ENCODE data around the gene IFT57.
"Not testable (repeated sequence)": the region's sequence is repeated elsewhere in the genome, so short reads cannot be mapped to it uniquely, and the experiment has no call there.

IFT57 gene, protein sequence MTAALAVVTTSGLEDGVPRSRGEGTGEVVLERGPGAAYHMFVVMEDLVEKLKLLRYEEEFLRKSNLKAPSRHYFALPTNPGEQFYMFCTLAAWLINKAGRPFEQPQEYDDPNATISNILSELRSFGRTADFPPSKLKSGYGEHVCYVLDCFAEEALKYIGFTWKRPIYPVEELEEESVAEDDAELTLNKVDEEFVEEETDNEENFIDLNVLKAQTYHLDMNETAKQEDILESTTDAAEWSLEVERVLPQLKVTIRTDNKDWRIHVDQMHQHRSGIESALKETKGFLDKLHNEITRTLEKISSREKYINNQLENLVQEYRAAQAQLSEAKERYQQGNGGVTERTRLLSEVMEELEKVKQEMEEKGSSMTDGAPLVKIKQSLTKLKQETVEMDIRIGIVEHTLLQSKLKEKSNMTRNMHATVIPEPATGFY

GRCh38 chr3:108221911-108222852 lies at the start of gene IFT57:
TSS of gene IFT57 (minus strand) at chr3:108222424. CDS start at chr3:108222322, 102 bp downstream.
- Mint-ChIP-seq H3K4me3 (peak within 1 kb of the TSS; percentile 96), H3K4me1 (peaks cover 39% of the 10 kb centered on the region), H3K36me3 (no peaks in the 10 kb centered on the region), H3K27me3 (no peaks in the 10 kb centered on the region), H3K27ac (peak within 1 kb of the TSS; percentile 97), H3K9me3 (no peaks in the 10 kb centered on the region)
- ATAC-seq: peak; percentile 98

DNA sequence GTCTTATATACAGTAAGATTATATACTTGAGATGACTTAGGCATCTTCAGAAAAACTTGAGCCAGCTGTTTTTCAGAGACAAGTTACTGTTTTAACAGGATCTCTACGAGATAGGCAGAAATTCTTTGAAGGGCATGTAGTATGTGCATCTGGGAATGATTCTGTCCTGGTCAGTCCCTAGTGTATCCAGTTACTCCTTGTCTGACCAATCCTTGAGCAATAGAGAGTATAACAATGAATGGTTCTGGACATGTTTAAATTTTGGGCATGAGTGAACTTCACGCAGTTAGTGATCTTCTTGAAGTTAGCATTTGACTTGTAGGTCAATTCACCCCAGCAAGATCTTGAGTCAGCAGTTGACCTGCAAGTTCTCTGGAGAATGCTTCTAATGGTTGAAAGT lies 49.4 kb upstream of the IFT57 start:
- no peak overlapping the region for H3K27ac Mint-ChIP-seq
- no peaks in the 10 kb centered on the region for H3K4me1 Mint-ChIP-seq
- no peak overlapping the region for H3K4me3 Mint-ChIP-seq
- no peak for ATAC-seq
- no peaks in the 10 kb centered on the region for H3K27me3 Mint-ChIP-seq
- H3K36me3 Mint-ChIP-seq: no peaks in the 10 kb centered on the region
- peaks cover 15% of the 10 kb centered on the region for H3K9me3 Mint-ChIP-seq

GRCh38 chr3:108268235-108268634 lies 46.0 kb upstream of the IFT57 start:
- H3K4me1 Mint-ChIP-seq, H3K4me3 Mint-ChIP-seq, ATAC-seq, H3K27ac Mint-ChIP-seq, H3K36me3 Mint-ChIP-seq, H3K27me3 Mint-ChIP-seq: not testable (repeated sequence)
- H3K9me3 Mint-ChIP-seq: peaks cover 12% of the 10 kb centered on the region

DNA sequence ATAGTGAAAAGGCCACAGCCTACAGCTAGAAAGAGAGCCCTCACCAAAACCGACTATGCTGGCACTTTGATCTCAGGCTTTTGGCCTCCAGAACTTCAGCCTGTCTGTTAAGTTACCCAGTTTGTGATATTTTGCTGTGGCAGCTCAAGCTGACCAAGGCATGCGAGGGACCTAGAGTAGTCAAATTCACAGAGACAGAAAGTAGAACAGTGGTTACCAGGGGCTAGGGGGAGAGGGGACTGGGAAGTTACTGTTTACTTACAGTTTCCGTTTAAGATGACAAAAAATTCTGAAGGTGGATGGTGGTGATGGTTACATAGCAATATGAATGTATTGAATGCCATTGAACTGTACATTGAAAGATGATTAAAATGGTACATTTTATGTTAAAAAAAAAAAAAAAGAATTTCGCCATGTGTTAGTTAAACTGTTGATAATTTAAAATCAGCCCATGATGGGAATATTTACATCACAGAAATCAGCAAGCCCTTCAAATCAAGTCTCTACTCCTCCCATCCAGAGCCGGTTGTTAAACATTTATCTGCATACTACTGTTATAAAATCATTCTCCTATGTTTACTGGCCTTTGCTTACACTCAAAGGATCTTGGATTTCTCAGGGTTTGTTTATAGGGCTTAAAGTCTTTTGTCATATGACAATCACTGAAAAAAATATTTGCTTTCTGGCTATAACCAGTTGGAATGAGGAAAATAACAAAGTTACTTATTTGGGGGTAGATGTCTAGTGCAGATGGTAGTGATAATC lies 42.5 kb upstream of the IFT57 start:
- H3K27ac Mint-ChIP-seq, H3K4me1 Mint-ChIP-seq, H3K36me3 Mint-ChIP-seq, ATAC-seq, H3K4me3 Mint-ChIP-seq, H3K27me3 Mint-ChIP-seq: not testable (repeated sequence)
- H3K9me3 Mint-ChIP-seq: peaks cover 12% of the 10 kb centered on the region

GRCh38 chr3:108255131-108255530 lies 32.9 kb upstream of the IFT57 start:
- Mint-ChIP-seq H3K27ac (no peak overlapping the region), H3K4me3 (no peak overlapping the region), H3K4me1 (no peaks in the 10 kb centered on the region), H3K27me3 (no peaks in the 10 kb centered on the region), H3K9me3 (no peaks in the 10 kb centered on the region), H3K36me3 (no peaks in the 10 kb centered on the region)
- ATAC-seq: no peak

- no peaks in the 10 kb centered on the region for H3K4me1 Mint-ChIP-seq
- H3K27ac Mint-ChIP-seq: no peak overlapping the region
- H3K27me3 Mint-ChIP-seq: no peaks in the 10 kb centered on the region
- no peaks in the 10 kb centered on the region for H3K36me3 Mint-ChIP-seq
- ATAC-seq: no peak
- no peak overlapping the region for H3K4me3 Mint-ChIP-seq
- no peaks in the 10 kb centered on the region for H3K9me3 Mint-ChIP-seq
These were observed 29.6 kb upstream of the IFT57 start for GRCh38 chr3:108251844-108252243.

DNA sequence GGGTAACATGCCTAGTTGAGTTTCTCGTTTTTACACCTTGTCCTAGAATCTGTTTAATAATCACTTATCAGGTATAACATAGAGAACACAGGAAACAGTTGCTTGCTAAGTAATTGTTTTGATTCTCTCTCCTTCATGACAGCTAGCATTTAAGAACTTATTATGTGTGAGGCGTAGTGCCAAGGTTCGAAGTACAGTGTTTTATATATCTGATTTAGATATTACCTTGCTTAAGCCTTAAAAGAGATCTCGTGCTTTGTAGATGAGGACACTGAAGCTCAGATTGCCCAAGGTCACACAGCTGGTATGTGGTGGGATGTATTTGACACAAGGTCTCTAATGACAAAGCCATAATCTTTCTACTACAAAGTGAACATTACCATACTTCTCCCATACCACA lies 29.0 kb upstream of the IFT57 start:
- ATAC-seq: no peak
- Mint-ChIP-seq H3K4me3 (no peak overlapping the region), H3K27ac (no peak overlapping the region), H3K27me3 (no peaks in the 10 kb centered on the region), H3K9me3 (no peaks in the 10 kb centered on the region), H3K4me1 (no peaks in the 10 kb centered on the region), H3K36me3 (no peaks in the 10 kb centered on the region)

DNA sequence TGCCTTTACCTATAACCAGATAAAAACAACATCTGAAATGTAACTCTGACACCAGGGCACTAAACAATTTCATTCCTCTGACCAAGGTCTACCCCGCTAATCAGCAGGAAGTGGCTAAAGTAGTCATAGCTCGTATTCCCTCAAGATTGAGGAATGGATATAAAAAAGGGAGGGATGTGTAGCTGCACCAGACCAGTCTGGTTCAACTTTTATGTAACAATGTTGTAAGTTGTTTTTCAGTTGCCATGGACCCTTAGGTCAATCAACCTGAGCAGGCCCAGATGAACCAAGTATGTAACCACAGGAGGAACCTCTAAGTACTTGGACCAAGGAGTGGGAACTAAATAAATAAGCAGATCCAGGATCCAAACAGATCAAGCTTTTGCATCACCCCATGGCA lies 28.4 kb upstream of the IFT57 start:
- H3K4me3 Mint-ChIP-seq: no peak overlapping the region

GRCh38 chr3:108243243-108243642 lies 21.0 kb upstream of the IFT57 start:
- Mint-ChIP-seq H3K4me3 (no peak overlapping the region), H3K27ac (no peak overlapping the region)
- ATAC-seq: no peak

More for the DNA sequence above, 28.4 kb upstream of the IFT57 start:
- Mint-ChIP-seq H3K9me3 (no peaks in the 10 kb centered on the region), H3K27ac (no peak overlapping the region), H3K36me3 (no peaks in the 10 kb centered on the region), H3K4me1 (no peaks in the 10 kb centered on the region), H3K27me3 (no peaks in the 10 kb centered on the region)
- no peak for ATAC-seq

DNA sequence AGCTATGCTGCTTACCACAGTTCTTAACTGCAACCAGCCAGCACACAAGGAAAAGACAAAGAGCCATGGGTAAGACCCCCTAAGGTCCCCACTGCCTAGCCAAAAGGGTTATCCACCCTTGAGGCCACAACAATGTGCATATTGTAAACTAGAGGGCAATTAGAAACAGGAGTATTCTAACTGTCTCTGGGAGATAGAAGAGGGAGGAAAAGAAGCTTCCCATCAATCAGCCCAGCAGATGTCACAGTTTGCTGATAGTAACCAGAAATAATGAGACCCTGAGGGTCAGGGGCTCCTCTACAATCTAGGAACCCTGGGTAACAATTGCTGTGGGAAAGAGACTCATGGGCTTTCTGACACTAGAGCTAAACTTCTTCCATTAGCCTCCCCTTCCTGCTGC lies 20.6 kb upstream of the IFT57 start:
- peaks cover 15% of the 10 kb centered on the region for H3K4me1 Mint-ChIP-seq
- no peak overlapping the region for H3K27ac Mint-ChIP-seq
- H3K9me3 Mint-ChIP-seq: peaks cover 6% of the 10 kb centered on the region
- peaks cover 10% of the 10 kb centered on the region for H3K36me3 Mint-ChIP-seq
- ATAC-seq: no peak
- H3K4me3 Mint-ChIP-seq: no peak overlapping the region
- no peaks in the 10 kb centered on the region for H3K27me3 Mint-ChIP-seq

More at GRCh38 chr3:108243243-108243642, 21.0 kb upstream of the IFT57 start:
- Mint-ChIP-seq H3K27me3 (no peaks in the 10 kb centered on the region), H3K4me1 (peaks cover 15% of the 10 kb centered on the region), H3K9me3 (peaks cover 6% of the 10 kb centered on the region), H3K36me3 (peaks cover 10% of the 10 kb centered on the region)

DNA sequence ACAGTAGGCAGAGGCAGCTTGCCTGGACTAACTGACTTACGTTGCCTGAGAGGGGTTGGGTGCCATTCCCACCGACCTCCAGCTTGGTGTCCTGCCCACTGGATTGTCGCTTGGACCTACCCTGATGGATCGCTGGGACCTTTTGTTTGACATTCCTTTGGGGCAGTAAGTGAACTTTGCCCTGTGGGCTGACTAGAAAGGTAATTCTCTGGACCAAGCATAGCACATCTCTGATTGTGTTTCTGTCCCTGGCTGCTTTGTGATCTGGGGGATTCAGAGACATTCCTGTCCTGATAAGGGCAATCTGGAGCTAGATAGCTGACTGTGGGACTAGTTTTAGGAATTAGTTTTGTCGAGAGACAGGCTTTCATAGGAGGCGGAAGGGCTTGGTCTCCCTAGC lies 19.5 kb upstream of the IFT57 start:
- Mint-ChIP-seq H3K4me1 (peaks cover 15% of the 10 kb centered on the region), H3K4me3 (no peak overlapping the region), H3K9me3 (peaks cover 6% of the 10 kb centered on the region), H3K27ac (no peak overlapping the region), H3K36me3 (peaks cover 10% of the 10 kb centered on the region), H3K27me3 (no peaks in the 10 kb centered on the region)
- no peak for ATAC-seq

GRCh38 chr3:108241146-108241545 lies 18.9 kb upstream of the IFT57 start:
- Mint-ChIP-seq H3K27ac (no peak overlapping the region), H3K27me3 (no peaks in the 10 kb centered on the region), H3K4me3 (no peak overlapping the region), H3K4me1 (peaks cover 15% of the 10 kb centered on the region), H3K9me3 (peaks cover 6% of the 10 kb centered on the region), H3K36me3 (peaks cover 10% of the 10 kb centered on the region)
- peak; percentile 62 for ATAC-seq

DNA sequence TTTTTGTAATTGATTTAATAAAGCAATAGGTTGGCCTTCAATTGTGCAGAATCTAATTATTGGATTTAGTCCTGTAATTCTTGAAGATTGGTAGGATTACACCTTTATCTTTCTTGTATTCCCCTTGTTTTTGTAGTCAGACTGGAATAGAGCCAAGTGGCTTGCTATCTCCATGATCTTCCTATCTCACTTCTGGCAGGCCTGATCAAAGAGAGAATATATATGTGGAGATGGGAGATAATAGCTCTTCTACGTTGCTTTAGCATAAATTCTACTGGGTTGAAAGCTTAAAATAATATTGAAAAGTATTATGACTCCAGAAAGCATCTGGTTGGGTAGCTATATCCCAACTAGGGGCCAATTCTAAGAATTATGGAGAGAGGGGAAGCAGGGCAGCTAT lies 16.9 kb upstream of the IFT57 start:
- Mint-ChIP-seq H3K27ac (no peak overlapping the region), H3K36me3 (peaks cover 3% of the 10 kb centered on the region), H3K27me3 (no peaks in the 10 kb centered on the region), H3K4me3 (no peak overlapping the region), H3K9me3 (peaks cover 3% of the 10 kb centered on the region), H3K4me1 (peaks cover 15% of the 10 kb centered on the region)
- ATAC-seq: no peak

GRCh38 chr3:108235290-108235689 lies 13.1 kb upstream of the IFT57 start:
- Mint-ChIP-seq H3K27me3 (no peaks in the 10 kb centered on the region), H3K36me3 (no peaks in the 10 kb centered on the region), H3K4me3 (no peak overlapping the region), H3K27ac (no peak overlapping the region), H3K9me3 (no peaks in the 10 kb centered on the region), H3K4me1 (peaks cover 13% of the 10 kb centered on the region)
- ATAC-seq: no peak

DNA sequence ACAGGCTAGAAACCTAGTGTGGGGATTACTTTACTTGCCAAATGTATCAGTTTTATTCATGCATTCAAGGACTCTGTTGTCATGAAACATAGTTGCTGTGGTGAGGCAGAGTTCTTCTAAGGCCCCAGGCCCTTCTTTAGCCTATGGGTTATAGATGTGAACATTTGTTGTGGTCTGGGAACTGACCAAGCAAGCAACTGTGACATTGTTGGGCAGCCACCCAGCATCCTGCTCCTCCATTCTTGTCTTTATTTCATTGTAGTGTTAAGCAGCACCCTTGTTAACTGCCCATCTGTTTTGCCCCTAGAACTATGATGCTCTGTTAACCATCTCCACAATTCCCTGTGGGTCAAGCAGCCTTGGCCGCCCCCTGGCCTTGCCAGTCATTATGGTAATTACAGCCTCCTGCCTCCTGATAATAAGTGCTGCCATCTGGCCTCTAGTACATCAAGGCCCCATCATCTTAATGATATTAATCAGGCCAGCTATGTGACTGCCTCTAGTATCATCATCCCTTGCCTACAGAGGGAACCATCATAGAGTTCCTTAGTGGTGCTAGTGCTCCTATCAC lies 12.2 kb upstream of the IFT57 start:
- no peak overlapping the region for H3K27ac Mint-ChIP-seq
- peaks cover 6% of the 10 kb centered on the region for H3K4me1 Mint-ChIP-seq
- H3K4me3 Mint-ChIP-seq: no peak overlapping the region
- H3K27me3 Mint-ChIP-seq: no peaks in the 10 kb centered on the region
- no peak for ATAC-seq
- H3K36me3 Mint-ChIP-seq: no peaks in the 10 kb centered on the region
- no peaks in the 10 kb centered on the region for H3K9me3 Mint-ChIP-seq

Data from stimulated activated memory B cell treated with anti-CD40 and anti-IgM and Interleukin-4, amounts not matched to agents 10 μg/mL and 1 μg/mL and 100 μg/mL, for 72 hours (primary cell).